Neuronal stem cell (in vitro differentiated cells): ENCODE measurements around the gene OR5AL1.
"Not testable (repeated sequence)": the region's sequence is repeated elsewhere in the genome, so short reads cannot be mapped to it uniquely, and the experiment has no call there.

ENCODE experiments used
- DNase-seq: peaks from one replicate; pipeline ENCODE4 v3.0.0-alpha.2; 2013; ENCODE audit warnings: low spot score
- H2AFZ ChIP-seq: one replicate; pipeline ENCODE4 v1.6.1; 2013; ENCODE audit warnings: mild to moderate bottlenecking, low read length, inconsistent platforms
- H2AK5ac ChIP-seq: 2 replicates; pipeline ENCODE4 v1.6.1; 2013; ENCODE audit warnings: low read depth, mild to moderate bottlenecking, inconsistent platforms, low read length, moderate library complexity, mixed read lengths
- H2BK120ac ChIP-seq: 2 replicates; pipeline ENCODE4 v1.6.1; 2013; ENCODE audit warnings: low read depth, mild to moderate bottlenecking, inconsistent platforms, low read length, moderate library complexity, mixed read lengths
- H2BK12ac ChIP-seq: one replicate; pipeline ENCODE4 v1.6.1; 2013; ENCODE audit warnings: low read length, inconsistent platforms
- H2BK15ac ChIP-seq: 2 replicates; pipeline ENCODE4 v1.6.1; 2013; ENCODE audit warnings: mild to moderate bottlenecking, low read length, inconsistent platforms, mixed read lengths
- H2BK5ac ChIP-seq: one replicate; pipeline ENCODE4 v1.6.1; 2013; ENCODE audit warnings: inconsistent platforms, mild to moderate bottlenecking, low read length, moderate library complexity
- H3K14ac ChIP-seq: one replicate; pipeline ENCODE4 v1.6.1; 2013; ENCODE audit warnings: low read length, inconsistent platforms
- H3K18ac ChIP-seq: 2 replicates; pipeline ENCODE4 v1.6.1; 2013; ENCODE audit warnings: low read length, inconsistent platforms
- H3K23ac ChIP-seq: 2 replicates; pipeline ENCODE4 v1.6.1; 2013; ENCODE audit warnings: low read depth, mild to moderate bottlenecking, mixed read lengths, low read length, inconsistent platforms; ENCODE audit not compliant: poor library complexity
- H3K27ac ChIP-seq: replicated peaks from 3 replicates; pipeline ENCODE4 v1.5.1; 2013; ENCODE audit warnings: low read length, inconsistent platforms
- H3K27me3 ChIP-seq, 3 experiments: 2 replicates each; pipeline ENCODE4 v1.6.1; 2013; ENCODE audit warnings: low read length in 3 of 3, mild to moderate bottlenecking in 2 of 3, inconsistent platforms in 1 of 3, low read depth in 1 of 3, mixed read lengths in 1 of 3, moderate library complexity in 1 of 3; ENCODE audit not compliant: control insufficient read depth in 3 of 3, insufficient read depth in 3 of 3
- H3K36me3 ChIP-seq, 2 donors: replicated peaks in 1 of 2; 2 replicates each; pipeline ENCODE4 v1.6.1; 2013; ENCODE audit warnings: low read length in 2 of 2; ENCODE audit not compliant: control insufficient read depth in 2 of 2, insufficient read depth in 2 of 2
- H3K4ac ChIP-seq: 2 replicates; pipeline ENCODE4 v1.6.1; 2013; ENCODE audit warnings: inconsistent platforms, mild to moderate bottlenecking, low read length, moderate library complexity
- H3K4me1 ChIP-seq, 2 donors: 1 replicate in 1 of 2; 2 replicates in 1 of 2; pipeline ENCODE4 v1.6.1; 2013; ENCODE audit warnings: low read length in 2 of 2, low read depth in 1 of 2; ENCODE audit not compliant: control insufficient read depth in 2 of 2, insufficient read depth in 1 of 2
- H3K4me2 ChIP-seq: one replicate; pipeline ENCODE4 v1.6.1; 2013; ENCODE audit warnings: mild to moderate bottlenecking, low read length, inconsistent platforms; ENCODE audit not compliant: insufficient read depth, poor library complexity, severe bottlenecking
- H3K4me3 ChIP-seq, 2 donors: 2 replicates each; pipeline ENCODE4 v1.5.1; 2013; ENCODE audit warnings: low read length in 2 of 2, mild to moderate bottlenecking in 2 of 2, inconsistent platforms in 1 of 2, moderate library complexity in 1 of 2
- H3K79me1 ChIP-seq: one replicate; pipeline ENCODE4 v1.6.1; 2013; ENCODE audit warnings: low read depth, mild to moderate bottlenecking, inconsistent platforms, low read length, moderate library complexity
- H3K9ac ChIP-seq: one replicate; pipeline ENCODE4 v1.6.1; 2013; ENCODE audit warnings: mild to moderate bottlenecking, low read depth, low read length, inconsistent platforms; ENCODE audit not compliant: poor library complexity
- H3K9me3 ChIP-seq, 2 donors: replicated peaks in 1 of 2; 2 replicates each; pipeline versions ENCODE3 to v1.6.1; 2013; ENCODE audit warnings: low read length in 2 of 2, mild to moderate bottlenecking in 2 of 2, inconsistent platforms in 1 of 2, low read depth in 1 of 2, mixed read lengths in 1 of 2, moderate library complexity in 1 of 2; ENCODE audit not compliant: control insufficient read depth in 2 of 2, insufficient read depth in 1 of 2
- H4K8ac ChIP-seq: one replicate; pipeline ENCODE4 v1.6.1; 2013; ENCODE audit warnings: low read depth, mild to moderate bottlenecking, inconsistent platforms, low read length, moderate library complexity
- H4K91ac ChIP-seq: one replicate; pipeline ENCODE4 v1.6.1; 2013; ENCODE audit warnings: low read length, low read depth, mild to moderate bottlenecking, inconsistent platforms; ENCODE audit not compliant: poor library complexity
- WGBS, 2 donors: extraction: QIAGEN DNeasy Blood & Tissue Kit; methylation state at CpG; one replicate each; pipeline ENCODE4 v1.1.7; 2013; ENCODE audit warnings: missing lambda C conversion rate in 2 of 2, mixed read lengths in 1 of 2; ENCODE audit not compliant: insufficient read length in 2 of 2, insufficient replicate concordance in 1 of 2; ENCODE audit errors: extremely low coverage in 2 of 2; 5-methylcytosine and 5-hydroxymethylcytosine counted together

The OR5AL1 gene

GRCh38 chr11:56396047-56396446, 16.4 kb upstream of the OR5AL1 start:
- Histone ChIP-seq H3K18ac (no peak overlapping the region), H2BK5ac (no peak overlapping the region), H2BK15ac (no peak overlapping the region), H2BK12ac (no peak overlapping the region), H3K23ac (no peak overlapping the region), H3K4me2 (no peak overlapping the region), H2BK120ac (no peak overlapping the region), H3K9me3 (no peaks in the 10 kb centered on the region), H3K4ac (no peak overlapping the region), H2AFZ (no peak overlapping the region), H3K79me1 (no peaks in the 10 kb centered on the region), H4K91ac (no peak overlapping the region), H4K8ac (no peak overlapping the region), H3K9ac (no peak overlapping the region), H3K4me1 (no peaks in the 10 kb centered on the region), H3K36me3 (no peaks in the 10 kb centered on the region), H3K27ac (no peak overlapping the region), H3K14ac (no peak overlapping the region), H3K4me3 (no peak overlapping the region), H2AK5ac (no peak overlapping the region), H3K27me3 (no peaks in the 10 kb centered on the region)
- DNase-seq: no peak
- WGBS, 2 donors: no CpG with 5 or more reads among the region's 3 CpGs

GRCh38 chr11:56401858-56402461, 10.5 kb upstream of the OR5AL1 start:
- H2AK5ac ChIP-seq, H3K4me1 ChIP-seq, H3K4ac ChIP-seq, H3K36me3 ChIP-seq, H3K4me2 ChIP-seq, H3K9me3 ChIP-seq, H4K8ac ChIP-seq, H2BK5ac ChIP-seq, H2BK15ac ChIP-seq, H3K14ac ChIP-seq, H3K23ac ChIP-seq, H4K91ac ChIP-seq, H3K79me1 ChIP-seq, H2BK120ac ChIP-seq, H3K9ac ChIP-seq, H3K27ac ChIP-seq, H3K27me3 ChIP-seq, H2BK12ac ChIP-seq, DNase-seq, H2AFZ ChIP-seq: not testable (repeated sequence)
- WGBS, 2 donors: no CpG with 5 or more reads among the region's 27 CpGs
- H3K4me3 ChIP-seq: peak overlapping the region in 1 of 2 donors; percentile 28
- H3K18ac ChIP-seq: peak overlapping the region; percentile 38

GRCh38 chr11:56404393-56404792, 8.1 kb upstream of the OR5AL1 start:
- WGBS, 2 donors: no CpG with 5 or more reads among the region's 2 CpGs

GRCh38 chr11:56410801-56411200, 1.7 kb upstream of the OR5AL1 start:
- Histone ChIP-seq H2BK120ac (no peak overlapping the region), H3K18ac (no peak overlapping the region), H3K4me1 (no peaks in the 10 kb centered on the region), H3K4me2 (no peak overlapping the region), H4K8ac (no peak overlapping the region), H3K79me1 (no peaks in the 10 kb centered on the region), H2AK5ac (no peak overlapping the region), H2AFZ (no peak overlapping the region), H3K14ac (no peak overlapping the region), H3K9me3 (no peaks in the 10 kb centered on the region), H3K23ac (no peak overlapping the region), H3K27me3 (no peaks in the 10 kb centered on the region), H2BK15ac (no peak overlapping the region), H3K36me3 (no peaks in the 10 kb centered on the region), H4K91ac (no peak overlapping the region), H3K27ac (no peak overlapping the region), H3K4ac (no peak overlapping the region), H3K4me3 (no peak overlapping the region), H2BK12ac (no peak overlapping the region), H2BK5ac (no peak overlapping the region), H3K9ac (no peak overlapping the region)
- DNase-seq: no peak

More at GRCh38 chr11:56404393-56404792, 8.1 kb upstream of the OR5AL1 start:
- Histone ChIP-seq H3K4me2 (no peak overlapping the region), H2BK15ac (no peak overlapping the region), H3K27me3 (no peaks in the 10 kb centered on the region), H3K9me3 (no peaks in the 10 kb centered on the region), H3K36me3 (no peaks in the 10 kb centered on the region), H2BK120ac (no peak overlapping the region), H3K23ac (no peak overlapping the region), H3K4ac (no peak overlapping the region), H2BK12ac (no peak overlapping the region), H3K18ac (no peak overlapping the region), H2BK5ac (no peak overlapping the region), H3K79me1 (no peaks in the 10 kb centered on the region), H4K91ac (no peak overlapping the region), H2AFZ (no peak overlapping the region), H2AK5ac (no peak overlapping the region), H3K14ac (no peak overlapping the region), H3K9ac (no peak overlapping the region), H3K27ac (no peak overlapping the region), H3K4me3 (no peak overlapping the region), H3K4me1 (no peaks in the 10 kb centered on the region), H4K8ac (no peak overlapping the region)
- no peak for DNase-seq
